IPS-NIHi11 (cell line): ENCODE results near the gene CCL27.
A peak's percentile ranks its signal among the peaks of the same experiment; 100 is the strongest.

ENCODE experiments used
- DNase-seq: peaks from one replicate; pipeline ENCODE4 v3.0.0; 2012; ENCODE audit warnings: mixed read lengths, low spot score

Gene CCL27

DNA sequence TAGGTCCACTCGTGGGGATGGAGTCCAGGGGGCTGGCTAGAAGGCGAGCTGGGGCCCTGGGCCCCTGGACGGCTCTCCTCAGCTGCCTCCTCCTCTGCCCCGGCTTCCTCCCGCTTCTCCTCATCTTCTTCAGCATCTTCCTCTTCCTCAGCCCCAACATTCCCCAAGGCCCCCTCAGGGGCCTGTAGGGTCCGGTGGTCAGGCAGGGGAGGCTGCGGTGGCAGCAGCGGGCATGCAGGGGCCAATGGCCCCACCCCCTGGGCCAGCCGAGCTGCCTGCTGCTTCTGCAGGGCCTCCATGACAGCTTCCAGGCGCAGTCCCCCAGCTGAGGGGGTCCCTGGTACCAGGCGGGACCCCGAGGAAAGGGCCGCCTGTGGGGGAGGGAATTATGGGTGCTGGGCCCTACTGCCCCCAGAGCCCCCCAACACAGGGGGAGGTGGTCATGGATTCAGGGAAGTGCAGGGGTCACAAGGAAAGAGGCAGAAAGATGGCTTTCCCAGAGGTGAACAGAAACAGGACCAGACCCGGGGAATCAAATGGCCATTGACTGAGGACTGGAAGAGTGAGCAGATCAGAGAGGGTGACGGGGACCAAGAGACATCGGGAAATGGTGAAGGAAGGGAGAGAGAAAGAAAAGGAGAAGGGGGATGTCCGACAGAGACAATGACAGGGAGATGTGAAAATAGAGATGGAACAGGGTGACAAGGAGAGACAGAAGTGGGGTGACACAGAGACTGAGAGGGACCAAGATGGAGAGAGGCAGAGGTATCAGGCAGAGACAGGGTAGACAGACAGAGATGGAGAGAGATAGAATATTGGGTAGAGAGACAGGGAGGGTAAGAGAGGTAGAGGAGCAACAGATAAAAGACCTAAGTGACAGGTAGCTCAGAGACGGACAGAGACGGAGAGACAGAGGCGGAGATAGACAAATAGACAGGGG is 34.5 kb downstream of the CCL27 start:
- no peak for DNase-seq

DNA sequence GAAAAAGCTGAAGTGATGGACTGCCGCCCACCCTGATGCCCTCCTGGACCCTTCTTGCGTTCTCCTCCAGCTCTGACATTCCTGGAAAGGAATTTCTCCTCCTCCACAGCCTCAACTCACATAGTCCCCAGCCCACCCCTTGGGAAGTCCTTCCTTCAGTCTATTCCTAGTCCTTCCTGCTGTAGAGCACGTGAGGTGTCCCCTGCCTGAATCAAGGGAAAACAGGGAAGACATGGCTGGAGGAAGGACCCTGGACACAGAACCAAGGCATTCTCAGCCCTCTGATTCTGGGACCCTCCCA is 37.3 kb downstream of the CCL27 start:
- no peak for DNase-seq

DNA sequence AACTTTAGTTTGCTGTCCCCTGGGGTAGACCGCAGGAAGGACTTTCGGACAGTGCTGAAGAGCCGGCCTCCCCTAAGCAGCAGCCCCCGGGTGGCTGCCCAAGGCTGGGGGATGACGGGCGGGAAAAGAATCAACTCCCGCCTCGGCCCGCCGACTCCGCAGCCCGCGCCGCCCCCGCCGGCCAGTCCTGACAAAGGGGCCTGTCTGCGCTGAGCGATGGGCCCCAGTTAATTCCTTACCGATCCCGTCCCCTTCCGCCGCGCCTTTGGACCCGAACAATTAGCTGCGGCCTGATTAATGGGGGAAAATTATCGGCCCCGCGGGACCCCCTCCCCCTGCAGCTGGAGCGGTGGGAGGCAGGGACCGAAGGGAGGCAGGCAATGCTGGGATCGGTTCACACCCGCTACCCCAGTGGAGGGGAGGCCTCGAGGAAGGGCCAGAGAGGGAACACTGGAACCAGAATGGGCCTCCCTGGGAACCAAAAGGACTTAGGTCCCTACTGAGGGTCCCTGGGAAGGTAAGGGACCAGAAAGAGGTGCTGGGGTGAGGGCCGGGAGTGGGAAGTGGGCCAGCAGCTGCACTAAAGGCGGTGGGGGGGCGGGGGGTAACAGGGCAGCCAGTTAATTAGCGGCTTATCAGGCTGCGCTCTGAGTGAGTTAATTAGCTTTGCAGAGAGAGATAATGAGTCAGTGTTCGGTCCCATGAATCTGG is 37.8 kb downstream of the CCL27 start:
- peak; percentile 39 for DNase-seq

DNA sequence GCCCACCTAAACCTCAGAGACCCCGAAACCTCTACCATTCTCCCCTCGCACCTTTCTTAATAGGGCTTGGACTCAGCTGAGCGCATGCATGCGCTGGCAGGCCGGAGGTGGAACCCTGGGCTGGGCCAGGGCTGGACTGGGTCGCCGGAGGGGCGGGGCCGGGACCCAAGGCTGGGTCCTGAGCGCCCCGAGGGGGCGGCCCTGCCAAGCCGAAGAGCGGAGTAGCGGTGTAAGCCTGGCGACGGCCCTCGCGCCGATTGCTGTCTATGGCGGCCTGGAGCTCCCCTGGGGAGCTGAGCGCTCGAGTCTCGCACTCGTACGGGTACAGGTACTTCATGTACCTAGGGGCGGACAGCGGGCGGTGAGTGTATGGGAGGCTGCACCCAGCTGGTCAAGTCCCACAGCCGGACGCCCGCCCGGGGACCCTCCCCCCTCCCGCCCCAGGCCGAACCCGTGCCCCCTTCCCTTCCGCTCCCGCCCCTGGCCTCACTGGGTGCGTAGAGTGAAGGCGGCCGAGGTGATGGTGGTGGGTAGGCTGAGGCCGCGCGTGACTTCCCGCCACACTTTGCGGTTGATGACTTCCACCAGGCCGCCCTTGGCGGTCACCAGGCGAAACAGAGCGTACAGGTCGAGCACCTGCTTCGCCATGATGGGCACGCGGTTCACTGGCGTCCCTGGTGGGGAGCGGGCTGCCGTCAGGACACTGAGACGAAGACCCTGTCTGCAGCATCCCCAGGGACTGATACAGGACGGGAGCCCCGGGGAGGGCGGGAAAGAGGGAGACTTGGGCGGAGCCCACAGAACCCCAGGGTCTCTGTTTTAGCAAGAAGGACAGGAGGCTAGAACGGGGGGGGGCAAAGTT is 38.9 kb downstream of the CCL27 start:
- DNase-seq: no peak

DNA sequence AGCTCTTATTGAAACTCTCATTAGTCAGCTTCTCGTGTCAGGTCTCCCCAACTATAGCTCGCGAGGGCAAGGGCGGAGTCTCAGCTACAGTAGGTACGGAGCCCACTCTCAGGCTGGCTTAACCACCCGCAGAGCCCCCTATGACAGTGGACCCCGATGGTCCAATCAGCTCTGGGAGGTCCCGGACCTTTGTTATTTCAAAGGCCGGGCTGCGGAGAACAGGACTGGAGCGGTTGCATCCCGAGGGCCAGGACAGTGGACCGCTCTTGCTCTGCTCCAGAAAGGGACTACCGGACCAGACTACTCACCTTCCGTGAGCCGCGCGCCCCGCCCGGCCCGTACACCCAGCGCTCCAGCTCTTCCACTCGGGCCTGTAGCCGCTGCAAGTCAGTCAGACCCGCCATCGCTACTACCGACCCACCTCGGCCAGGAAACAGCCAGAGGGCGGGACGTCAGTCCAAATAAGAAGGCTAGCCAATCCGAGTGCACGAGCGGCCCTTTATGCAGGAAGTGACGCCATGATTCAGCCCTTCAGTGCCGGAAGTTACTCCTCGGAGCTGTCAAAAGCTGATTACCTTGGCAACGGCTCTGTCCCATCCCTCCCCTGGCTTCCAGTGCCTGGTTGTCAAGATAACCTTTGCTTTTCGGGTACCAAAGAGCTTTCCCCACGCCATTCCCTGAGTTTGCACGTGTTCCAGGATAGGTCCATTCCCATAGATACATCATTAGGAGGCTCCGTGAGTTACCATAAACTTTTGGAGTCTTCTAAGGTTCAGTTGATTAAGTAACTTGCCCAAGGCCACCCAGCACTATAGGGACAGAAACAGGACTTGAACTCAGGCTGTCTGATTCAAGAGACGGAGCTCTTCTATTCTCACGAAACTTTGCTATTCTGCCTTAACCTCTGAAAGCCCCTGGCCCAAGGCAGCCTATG is 42.1 kb downstream of the CCL27 start, which contains the start of gene DCTN3:
Gene DCTN3 (minus strand): TSS at position 435 of the 934 bp plus-strand sequence. CDS start 31 bp downstream, at position 404.
- DNase-seq: peak; percentile 94

GRCh38 chr9:34615132-34615531 is 47.3 kb downstream of the CCL27 start:
- no peak for DNase-seq

- peak; percentile 83 for DNase-seq
Measured at GRCh38 chr9:34612788-34613390, 49.6 kb downstream of the CCL27 start.
